ENCODE results near the gene HLA-B.

HLA-B gene

GRCh38 chr6:31354864-31355582 is 2.0 kb downstream of the HLA-B start:
- TF ChIP-seq, protein P1, sequence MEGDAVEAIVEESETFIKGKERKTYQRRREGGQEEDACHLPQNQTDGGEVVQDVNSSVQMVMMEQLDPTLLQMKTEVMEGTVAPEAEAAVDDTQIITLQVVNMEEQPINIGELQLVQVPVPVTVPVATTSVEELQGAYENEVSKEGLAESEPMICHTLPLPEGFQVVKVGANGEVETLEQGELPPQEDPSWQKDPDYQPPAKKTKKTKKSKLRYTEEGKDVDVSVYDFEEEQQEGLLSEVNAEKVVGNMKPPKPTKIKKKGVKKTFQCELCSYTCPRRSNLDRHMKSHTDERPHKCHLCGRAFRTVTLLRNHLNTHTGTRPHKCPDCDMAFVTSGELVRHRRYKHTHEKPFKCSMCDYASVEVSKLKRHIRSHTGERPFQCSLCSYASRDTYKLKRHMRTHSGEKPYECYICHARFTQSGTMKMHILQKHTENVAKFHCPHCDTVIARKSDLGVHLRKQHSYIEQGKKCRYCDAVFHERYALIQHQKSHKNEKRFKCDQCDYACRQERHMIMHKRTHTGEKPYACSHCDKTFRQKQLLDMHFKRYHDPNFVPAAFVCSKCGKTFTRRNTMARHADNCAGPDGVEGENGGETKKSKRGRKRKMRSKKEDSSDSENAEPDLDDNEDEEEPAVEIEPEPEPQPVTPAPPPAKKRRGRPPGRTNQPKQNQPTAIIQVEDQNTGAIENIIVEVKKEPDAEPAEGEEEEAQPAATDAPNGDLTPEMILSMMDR (IDR thresholded peaks at IDR 0.05; ENCODE audit: low read depth, low read length): no peak

DNA sequence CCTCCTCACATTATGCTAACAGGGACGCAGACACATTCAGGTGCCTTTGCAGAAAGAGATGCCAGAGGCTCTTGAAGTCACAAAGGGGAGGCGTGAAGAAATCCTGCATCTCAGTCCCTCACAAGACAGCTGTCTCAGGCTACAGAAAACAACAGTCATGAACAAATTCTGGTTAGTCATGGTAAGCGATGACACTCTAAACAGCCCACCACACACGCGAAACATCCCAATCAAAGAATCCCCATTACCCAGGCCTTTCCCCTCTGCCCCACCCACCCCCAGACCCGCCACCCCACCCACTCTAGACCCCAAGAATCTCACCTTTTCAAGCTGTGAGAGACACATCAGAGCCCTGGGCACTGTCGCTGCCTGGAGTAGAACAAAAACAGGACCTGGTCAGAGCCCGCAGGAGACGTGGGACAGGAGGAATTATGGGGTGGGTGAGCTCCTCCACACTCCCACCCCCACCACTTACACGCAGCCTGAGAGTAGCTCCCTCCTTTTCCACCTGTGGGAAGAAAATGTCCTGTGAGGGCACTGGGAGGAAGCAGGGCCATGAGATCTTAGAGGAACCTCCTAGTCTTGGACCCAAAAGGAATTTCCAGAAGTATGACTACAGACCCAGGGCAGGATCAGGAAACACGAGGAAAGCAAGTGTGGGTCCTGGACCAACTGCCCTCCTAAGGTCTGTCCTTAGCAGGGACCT is 2.7 kb downstream of the HLA-B start:
- TF ChIP-seq, protein P1 (IDR thresholded peaks at IDR 0.05; ENCODE audit: low read depth, low read length): no peak
- no peak overlapping the region for H3K4me3 ChIP-seq (ENCODE audit: low read depth, low read length)

More at GRCh38 chr6:31354864-31355582, 2.0 kb downstream of the HLA-B start:
- H3K4me3 ChIP-seq (ENCODE audit: low read depth, low read length): no peak overlapping the region

GRCh38 chr6:31353384-31353945 is 3.5 kb downstream of the HLA-B start:
- H3K4me3 ChIP-seq (ENCODE audit: low read depth, low read length): no peak overlapping the region
- TF ChIP-seq, protein P1 (IDR thresholded peaks at IDR 0.05; ENCODE audit: low read depth, low read length): no peak

- no peak overlapping the region for H3K4me3 ChIP-seq (ENCODE audit: low read depth, low read length)
- TF ChIP-seq, protein P1 (IDR thresholded peaks at IDR 0.05; ENCODE audit: low read depth, low read length): no peak
Measured at GRCh38 chr6:31352683-31353383, 4.1 kb downstream of the HLA-B start.

DNA sequence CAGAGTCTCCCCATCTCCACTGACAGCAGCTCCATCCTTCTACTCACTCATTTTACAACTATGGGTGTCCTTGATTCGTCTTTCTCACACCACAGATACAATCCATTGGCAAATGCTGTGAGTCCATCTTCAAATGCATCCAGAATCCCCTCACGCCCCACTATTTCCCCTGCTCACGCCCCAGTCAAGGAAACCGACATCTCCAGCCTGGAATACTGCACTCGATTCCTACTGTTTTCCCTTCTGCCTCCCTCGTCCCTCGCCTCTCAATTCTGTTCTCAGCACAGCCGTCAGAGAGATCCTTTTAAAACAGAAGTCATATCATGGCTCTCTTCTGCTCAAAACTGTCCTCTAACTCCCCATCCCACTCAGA is 4.7 kb downstream of the HLA-B start:
- no peak overlapping the region for H3K4me3 ChIP-seq (ENCODE audit: low read depth, low read length)
- TF ChIP-seq, protein P1 (IDR thresholded peaks at IDR 0.05; ENCODE audit: low read depth, low read length): no peak

DNA sequence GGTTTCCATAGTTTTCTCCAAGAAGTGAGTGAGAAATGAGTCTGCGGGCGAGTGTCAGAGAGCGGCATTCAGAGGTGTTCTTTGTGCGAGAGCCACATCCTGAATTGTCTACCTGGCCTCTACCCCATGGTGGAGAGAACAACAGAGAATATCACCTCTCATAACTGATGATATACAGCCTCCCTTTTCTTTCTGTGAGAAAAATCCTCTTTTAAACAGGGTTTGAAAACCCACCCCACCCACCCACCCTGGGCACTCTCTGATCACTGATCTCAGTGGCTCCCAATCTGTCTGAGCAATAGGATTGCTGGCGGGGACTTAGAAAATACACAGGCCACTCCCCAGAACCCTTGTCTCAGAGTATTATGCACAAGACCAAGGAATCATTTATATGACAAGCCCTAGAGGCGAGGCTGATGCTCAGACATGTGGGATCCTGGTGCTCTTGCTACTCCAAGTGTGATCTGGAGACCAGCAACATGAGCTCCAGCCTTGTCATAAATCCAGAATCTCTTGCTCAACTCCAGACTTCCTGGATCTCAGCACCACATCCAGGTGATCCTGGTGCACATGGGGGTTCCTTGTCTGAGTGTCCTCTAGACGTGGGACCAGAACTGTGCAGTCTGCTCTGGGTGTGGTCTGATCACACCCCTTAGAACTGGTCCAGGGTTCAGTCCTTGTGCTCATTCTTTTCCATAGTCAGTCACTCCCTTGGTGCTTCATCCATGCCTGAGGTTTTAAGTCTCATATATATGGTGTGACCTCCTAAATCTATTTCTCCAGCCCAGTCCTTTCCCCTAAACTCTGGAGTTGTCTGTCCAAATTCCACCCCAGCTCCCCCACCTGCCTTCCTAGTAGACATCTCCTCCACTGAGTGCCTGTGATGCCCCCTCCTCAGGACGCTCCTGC is 5.3 kb downstream of the HLA-B start:
- no peak overlapping the region for H3K4me3 ChIP-seq (ENCODE audit: low read depth, low read length)
- TF ChIP-seq, protein P1 (IDR thresholded peaks at IDR 0.05; ENCODE audit: low read depth, low read length): no peak

All from WI38 (cell line).